Measurements from ENCODE around the gene IFITM1.
A peak's percentile ranks its signal among the peaks of the same experiment; 100 is the strongest.
"Not testable (repeated sequence)": the region's sequence is repeated elsewhere in the genome, so short reads cannot be mapped to it uniquely, and the experiment has no call there.

IFITM1 gene

GRCh38 chr11:294780-295179 lies 19.1 kb upstream of the IFITM1 start:
- DNase-seq: no peak

- no peak for DNase-seq
These were observed 18.3 kb upstream of the IFITM1 start for GRCh38 chr11:295351-296170.

- DNase-seq: no peak
These were observed 17.4 kb upstream of the IFITM1 start for GRCh38 chr11:296171-297050.

GRCh38 chr11:297051-297585 lies 16.7 kb upstream of the IFITM1 start:
- DNase-seq: no peak

- no peak for DNase-seq
These were observed 16.0 kb upstream of the IFITM1 start for GRCh38 chr11:297586-298405.

- no peak for DNase-seq
These were observed 15.3 kb upstream of the IFITM1 start for GRCh38 chr11:298406-299065.

- no peak for DNase-seq
These were observed 14.6 kb upstream of the IFITM1 start, which contains the start of gene IFITM5 for GRCh38 chr11:299081-299891. Gene IFITM5, minus strand, starts transcription at chr11:299526. Its CDS starts 36 bp downstream, at chr11:299490.

GRCh38 chr11:299951-300735 lies 13.7 kb upstream of the IFITM1 start:
- no peak for DNase-seq

GRCh38 chr11:303363-303762 lies 10.5 kb upstream of the IFITM1 start:
- DNase-seq: no peak

GRCh38 chr11:304061-304506 lies 9.8 kb upstream of the IFITM1 start:
- no peak for DNase-seq

- DNase-seq: peak in 1 of 2 experiments; percentile 57
These were observed 8.7 kb upstream of the IFITM1 start for GRCh38 chr11:304915-305843.

- DNase-seq: no peak
These were observed 8.0 kb upstream of the IFITM1 start for GRCh38 chr11:305844-306211.

- no peak for DNase-seq
These were observed 7.0 kb upstream of the IFITM1 start for GRCh38 chr11:306645-307371.

GRCh38 chr11:307766-308708 lies 5.8 kb upstream of the IFITM1 start, which contains the start of gene IFITM2:
Gene IFITM2, plus strand, starts transcription at chr11:307816. Its CDS starts 377 bp downstream, at chr11:308193.
- peak in 1 of 2 experiments; percentile 37 for DNase-seq

GRCh38 chr11:308740-309665 lies 4.8 kb upstream of the IFITM1 start:
- not testable (repeated sequence) for DNase-seq

Data from SW 1271 (cell line).